Liver (tissue), 9 donors: ENCODE results near the gene NAT8. TPM values are rescaled to one million over a fixed set of nuclear protein-coding genes. Genes with fewer than 3 reads are reported as not detected.
"Not testable (repeated sequence)": the region's sequence is repeated elsewhere in the genome, so short reads cannot be mapped to it uniquely, and the experiment has no call there.

Source experiments
- DNase-seq: peaks from one replicate; pipeline ENCODE4 v3.0.0-alpha.2; 2017; ENCODE audit warnings: low spot score
- H3K27ac ChIP-seq, 2 donors: one replicate each; pipeline ENCODE4 v1.7.0; 2013; ENCODE audit warnings: inconsistent platforms in 2 of 2, low read length in 2 of 2, control low read depth in 1 of 2, low read depth in 1 of 2, mild to moderate bottlenecking in 1 of 2
- H3K27me3 ChIP-seq, 4 donors: one replicate each; pipeline versions ENCODE4 v1.6.1 to v1.7.0; 2013; ENCODE audit warnings: low read length in 3 of 4, inconsistent platforms in 1 of 4, mild to moderate bottlenecking in 1 of 4, moderate library complexity in 1 of 4; ENCODE audit not compliant: control insufficient read depth in 4 of 4, insufficient read depth in 4 of 4
- H3K36me3 ChIP-seq, 4 donors: one replicate each; pipeline versions ENCODE4 v1.6.1 to v1.7.0; 2013; ENCODE audit warnings: low read length in 3 of 4, mild to moderate bottlenecking in 3 of 4, low read depth in 1 of 4, moderate library complexity in 1 of 4; ENCODE audit not compliant: control insufficient read depth in 4 of 4, insufficient read depth in 3 of 4
- H3K4me1 ChIP-seq, 4 donors: one replicate each; pipeline versions ENCODE4 v1.6.1 to v1.7.0; 2013; ENCODE audit warnings: low read length in 3 of 4, mild to moderate bottlenecking in 3 of 4, moderate library complexity in 1 of 4; ENCODE audit not compliant: control insufficient read depth in 4 of 4, insufficient read depth in 4 of 4
- H3K4me3 ChIP-seq, 3 donors: one replicate each; pipeline versions ENCODE4 v1.6.1 to v1.7.0; 2013; ENCODE audit warnings: low read length in 3 of 3, control low read depth in 1 of 3, low read depth in 1 of 3, mild to moderate bottlenecking in 1 of 3
- H3K9ac ChIP-seq, 2 donors: one replicate each; pipeline ENCODE4 v1.7.0; 2013; ENCODE audit warnings: low read length in 2 of 2, mild to moderate bottlenecking in 2 of 2, moderate library complexity in 2 of 2, control low read depth in 1 of 2, low read depth in 1 of 2
- H3K9me3 ChIP-seq, 4 donors: one replicate each; pipeline versions ENCODE4 v1.6.1 to v1.7.0; 2013; ENCODE audit warnings: low read length in 3 of 4; ENCODE audit not compliant: control insufficient read depth in 4 of 4
- ATF3 ChIP-seq: IDR thresholded peaks from 2 replicates; pipeline ENCODE4 v1.6.1; 2016; ENCODE audit warnings: antibody characterized with exemption
- CTCF ChIP-seq: fragments of 150-350 bp; IDR thresholded peaks from 2 replicates; pipeline ENCODE4 v1.5.1; 2017; ENCODE audit warnings: improper control_type of control experiment, low read depth, low read length; ENCODE audit not compliant: missing input control
- FOXA1 ChIP-seq: IDR thresholded peaks from 2 replicates; pipeline ENCODE4 v1.6.1; 2016; ENCODE audit warnings: antibody characterized with exemption
- FOXA2 ChIP-seq: IDR thresholded peaks from 2 replicates; pipeline ENCODE4 v1.6.1; 2016; ENCODE audit warnings: antibody characterized with exemption
- GABPA ChIP-seq, 2 donors: IDR thresholded peaks in 1 of 2; conservative IDR thresholded peaks in 1 of 2; 2 replicates each; pipeline ENCODE4 v1.6.1; 2016; ENCODE audit warnings: antibody characterized with exemption in 2 of 2, mild to moderate bottlenecking in 1 of 2, moderate library complexity in 1 of 2
- HNF4A ChIP-seq, 2 donors: conservative IDR thresholded peaks; 2 replicates each; pipeline ENCODE4 v1.6.1; 2016; ENCODE audit warnings: antibody characterized with exemption in 2 of 2, mild to moderate bottlenecking in 2 of 2
- HNF4G ChIP-seq: IDR thresholded peaks from 2 replicates; pipeline ENCODE4 v1.6.1; 2016; ENCODE audit warnings: antibody characterized with exemption
- JUND ChIP-seq, 2 donors: IDR thresholded peaks; 2 replicates each; pipeline ENCODE4 v1.6.1; 2016; ENCODE audit warnings: antibody characterized with exemption in 2 of 2
- MAX ChIP-seq: IDR thresholded peaks from 2 replicates; pipeline ENCODE4 v1.6.1; 2016; ENCODE audit warnings: antibody characterized with exemption
- NR2F2 ChIP-seq: IDR thresholded peaks from 2 replicates; pipeline ENCODE4 v1.6.1; 2016; ENCODE audit warnings: antibody characterized with exemption
- RAD21 ChIP-seq, 2 donors: IDR thresholded peaks; 2 replicates each; pipeline ENCODE4 v1.6.1; 2016; ENCODE audit warnings: antibody characterized with exemption in 2 of 2, mild to moderate bottlenecking in 2 of 2
- REST ChIP-seq: IDR thresholded peaks from 2 replicates; pipeline ENCODE4 v1.6.1; 2016; ENCODE audit warnings: antibody characterized with exemption, mild to moderate bottlenecking
- RXRA ChIP-seq, 2 donors: IDR thresholded peaks; 2 replicates each; pipeline ENCODE4 v1.6.1; 2017 to 2018; ENCODE audit warnings: antibody characterized with exemption in 2 of 2, mild to moderate bottlenecking in 1 of 2
- SP1 ChIP-seq: IDR thresholded peaks from 2 replicates; pipeline ENCODE4 v1.6.1; 2018; ENCODE audit warnings: antibody characterized with exemption, mild to moderate bottlenecking
- TAF1 ChIP-seq: conservative IDR thresholded peaks from 2 replicates; pipeline ENCODE4 v1.6.1; 2016; ENCODE audit warnings: antibody characterized with exemption, mild to moderate bottlenecking
- WGBS: extraction: QIAGEN DNeasy Blood & Tissue Kit; methylation state at CpG from one replicate; pipeline ENCODE4 v1.1.7; 2013; 5-methylcytosine and 5-hydroxymethylcytosine counted together
- polyA plus RNA-seq, 2 donors: library from polyadenylated mRNA; stranded (reverse) in 1 of 2; unstranded in 1 of 2; fragments of 200-250 nt in 1 of 2; fragments of >200 nt in 1 of 2; fragmentation: Nextera tagmentation in 1 of 2; extraction: Ambion mirVana in 1 of 2; gene quantifications; one replicate each; pipeline versions ENCODE4 v1.2.1 to v1.2.3, GENCODE V29; 2013 to 2015
- total RNA-seq, 2 donors: library from RNA; depleted of rRNA; stranded (reverse); fragments of >200 nt; gene quantifications; one replicate each; pipeline ENCODE4 v1.2.3, GENCODE V29; 2014
- donor health status: healthy.
- donor health status: healthy.
- donor health status: healthy.
- donor health status: healthy.
- donor health status: healthy.

Gene NAT8
- total and polyA plus RNA-seq, 4 donors: 8.3 to 67.5 (median 19.2) TPM

GRCh38 chr2:73638429-73638828, 3.8 kb downstream of the NAT8 start:
- Histone ChIP-seq H3K27ac (no peak overlapping the region), H3K36me3 (no peaks in the 10 kb centered on the region), H3K9me3 (no peaks in the 10 kb centered on the region), H3K4me1 (peaks cover 8 to 49% (median 33%) of the 10 kb centered on the region in 4 donors), H3K9ac (no peak overlapping the region), H3K4me3 (no peak overlapping the region), H3K27me3 (no peaks in the 10 kb centered on the region)
- DNase-seq: no peak
- TF ChIP-seq GABPA (IDR thresholded peaks at IDR 0.05 in 1 of 2, conservative IDR thresholded peaks at IDR 0.05 in 1 of 2): no peak
- no peak for TF ChIP-seq RAD21 (IDR thresholded peaks at IDR 0.05)
- TF ChIP-seq HNF4A (conservative IDR thresholded peaks at IDR 0.05): no peak
- TF ChIP-seq RXRA (IDR thresholded peaks at IDR 0.05): no peak
- no peak for TF ChIP-seq JUND (IDR thresholded peaks at IDR 0.05)
- no peak for TF ChIP-seq FOXA1
- TF ChIP-seq HNF4G: no peak
- TF ChIP-seq REST: no peak
- no peak for TF ChIP-seq NR2F2
- no peak for TF ChIP-seq MAX
- TF ChIP-seq TAF1: no peak
- TF ChIP-seq ATF3: no peak
- TF ChIP-seq CTCF: no peak
- TF ChIP-seq FOXA2: no peak
- no peak for TF ChIP-seq SP1
- WGBS: 98% methylated on average over 1 of the region's 1 CpG

GRCh38 chr2:73636977-73637376, 5.2 kb downstream of the NAT8 start:
- peak in 1 of 2 donors; percentile 21 for TF ChIP-seq HNF4A (conservative IDR thresholded peaks at IDR 0.05)
- not testable (repeated sequence) for H3K27ac ChIP-seq, H3K36me3 ChIP-seq, H3K27me3 ChIP-seq, H3K9ac ChIP-seq, H3K4me3 ChIP-seq, DNase-seq, H3K9me3 ChIP-seq
- peaks cover 8 to 41% (median 26%) of the 10 kb centered on the region in 4 donors for H3K4me1 ChIP-seq
